GM20431 (cell line): ENCODE data around the gene PLXNA4.
"Not testable (repeated sequence)": the region's sequence is repeated elsewhere in the genome, so short reads cannot be mapped to it uniquely, and the experiment has no call there.

ENCODE experiments used
- in situ Hi-C: fragments of 300-500 bp; cut with MseI, MboI; formaldehyde crosslinking; loops from one replicate; pipeline ENCODE4 v1.15.0; 2020; ENCODE audit warnings: low sequenced_read_pairs; ENCODE audit not compliant: unreplicated experiment

Gene PLXNA4

DNA sequence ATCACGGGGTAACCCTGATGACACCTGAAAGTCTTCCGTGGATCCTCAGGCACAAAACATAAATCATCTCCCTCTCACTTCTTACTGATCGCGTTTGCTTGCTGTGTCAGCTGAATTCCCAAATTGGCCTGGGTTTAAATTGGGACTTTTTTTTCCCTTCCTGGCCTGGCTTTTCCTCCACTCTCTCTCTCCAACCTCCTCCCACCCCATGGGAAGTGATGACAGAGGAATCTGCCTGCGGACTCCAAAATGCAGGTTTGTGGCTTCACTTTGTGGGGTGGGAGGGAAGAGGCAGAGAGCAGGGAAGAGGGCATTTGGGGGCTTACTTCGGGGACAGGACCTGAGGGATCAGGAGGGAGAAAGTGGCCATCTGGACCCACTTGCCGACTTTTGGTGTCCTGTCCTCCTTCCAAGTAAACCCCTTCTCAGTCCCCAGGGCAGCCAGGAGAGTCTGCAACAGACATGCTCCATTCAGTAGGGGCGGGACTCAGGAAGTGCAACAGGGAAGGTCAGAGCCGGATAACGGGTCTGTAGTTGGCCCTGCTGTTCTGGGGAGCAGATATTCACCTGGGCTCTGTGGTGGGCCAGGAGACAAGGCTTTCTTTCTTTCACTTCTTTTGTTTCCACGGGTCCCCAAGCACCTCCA lies 172.7 kb downstream of the PLXNA4 start:
- in situ Hi-C loops, result no loop called here

DNA sequence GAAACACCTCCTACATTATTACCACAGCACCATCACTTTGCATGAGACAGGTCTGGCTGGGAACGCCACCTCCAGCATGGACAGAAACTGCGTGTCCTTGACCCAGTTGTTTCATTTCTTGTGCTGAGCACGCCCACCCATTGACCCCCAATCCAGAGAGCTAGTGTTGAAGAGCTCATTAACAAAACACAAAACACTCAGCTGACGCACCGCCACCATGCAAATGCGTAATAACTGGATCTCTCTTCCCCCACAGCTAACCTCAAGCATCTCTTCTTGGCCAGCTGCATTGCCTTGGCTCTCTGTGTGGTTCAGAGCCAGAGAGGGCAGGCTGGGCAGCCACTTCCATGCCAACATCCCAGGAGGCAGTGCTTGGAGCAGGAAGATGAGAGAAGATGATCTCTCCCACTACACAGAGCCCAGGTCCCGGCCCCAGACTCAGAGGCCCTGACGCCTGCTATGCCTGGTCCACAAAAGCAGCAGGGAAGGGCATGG lies 173.5 kb downstream of the PLXNA4 start:
- in situ Hi-C loops, result no loop called here

DNA sequence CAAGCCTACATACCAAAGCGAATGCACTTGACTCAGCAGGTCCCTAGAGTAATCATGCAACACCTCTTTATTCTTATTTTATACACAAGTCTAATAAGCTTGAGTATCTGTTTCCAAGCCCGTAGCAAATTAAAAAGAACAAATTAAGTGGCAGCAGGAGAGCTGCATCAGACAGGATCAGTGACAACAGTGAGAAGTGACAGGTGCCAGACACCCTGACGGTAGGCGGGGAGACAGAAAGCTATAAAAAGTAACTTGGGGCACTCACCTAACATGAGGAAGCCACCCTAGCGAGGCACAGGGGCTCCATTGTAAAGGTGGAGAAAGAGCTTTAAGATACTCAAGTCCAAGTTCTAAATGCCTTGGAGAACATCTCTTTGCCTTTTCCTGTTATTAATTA lies 174.2 kb downstream of the PLXNA4 start:
- in situ Hi-C loops, result no loop called here

DNA sequence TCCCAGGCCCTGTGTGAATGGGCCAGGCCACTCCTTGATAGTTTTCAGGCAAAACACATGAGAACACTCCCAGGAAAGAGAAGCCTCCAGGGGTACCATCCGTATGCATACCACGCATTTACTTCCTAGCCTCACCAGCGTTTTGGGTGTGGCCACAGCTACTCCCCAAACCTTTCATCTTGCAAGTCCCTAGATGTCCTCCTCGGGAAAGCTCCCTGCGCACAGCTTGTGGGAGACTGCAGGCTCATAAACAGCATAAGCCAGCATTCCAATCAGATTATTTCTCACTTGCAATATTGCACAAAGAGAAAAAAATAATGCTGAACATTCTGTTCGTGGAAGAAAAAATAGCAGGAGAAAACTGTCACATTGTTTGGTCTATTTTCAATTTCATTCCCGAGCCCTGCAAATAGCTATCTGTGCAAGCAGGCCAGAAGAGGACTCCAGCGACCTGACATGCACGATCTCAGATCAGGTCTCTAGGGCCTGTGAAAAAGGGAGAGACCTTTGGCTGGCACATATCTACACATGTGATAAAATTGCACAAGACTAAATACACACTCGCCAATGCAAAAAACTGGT lies 175.6 kb downstream of the PLXNA4 start:
- in situ Hi-C loops, result no loop called here

DNA sequence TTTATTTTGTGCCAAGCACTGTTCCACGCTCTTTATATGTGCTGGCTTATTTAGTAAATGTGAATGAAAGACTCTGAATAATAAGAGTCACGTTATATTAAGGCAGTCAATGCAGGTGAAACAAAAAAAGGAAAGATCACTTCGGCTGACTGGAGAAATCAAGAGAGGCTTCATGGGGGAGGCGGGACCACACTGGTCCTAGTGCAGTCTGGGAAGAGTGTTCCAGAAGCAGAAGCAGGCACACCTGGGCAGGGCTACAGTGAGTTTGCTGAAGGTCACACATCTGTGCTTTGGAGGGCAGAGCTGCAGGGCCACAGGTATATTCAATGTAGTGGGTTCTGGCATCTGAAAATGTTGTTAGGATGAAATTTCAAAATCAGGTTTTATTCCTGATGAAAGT lies 176.9 kb downstream of the PLXNA4 start:
- in situ Hi-C loops, result no loop called here

DNA sequence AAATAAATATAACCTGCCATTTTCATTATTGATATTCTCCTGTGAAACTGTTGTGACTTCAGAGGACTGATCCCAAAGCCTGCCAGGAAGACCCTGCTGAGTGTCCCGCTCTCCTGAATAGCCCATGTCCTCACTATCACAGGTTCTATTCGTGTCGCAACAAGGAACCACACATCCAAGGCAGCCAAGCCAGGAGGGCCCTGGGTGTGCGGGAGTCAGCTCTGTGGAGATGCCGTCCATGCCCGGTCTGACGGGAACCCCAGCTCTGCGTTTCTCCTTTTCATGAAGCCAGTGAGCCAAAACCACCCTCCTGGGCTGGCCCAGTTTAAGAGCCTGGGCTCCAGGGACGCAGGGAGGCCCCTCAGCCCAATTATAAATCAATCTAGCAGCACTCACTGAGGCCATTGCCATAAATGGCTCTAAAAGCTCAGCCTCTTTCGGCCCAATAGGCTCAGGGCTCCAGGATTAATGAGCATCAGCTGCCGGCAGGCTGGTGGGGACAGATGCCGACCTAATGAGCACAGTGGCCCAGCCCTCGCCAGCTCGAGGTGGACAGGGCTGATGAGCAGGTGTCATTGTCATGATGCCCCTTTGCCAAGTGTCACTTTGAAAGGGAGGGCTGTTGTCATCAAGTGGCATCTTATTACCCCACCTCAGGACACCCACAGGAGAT lies 177.9 kb downstream of the PLXNA4 start:
- in situ Hi-C loops, result no loop called here

DNA sequence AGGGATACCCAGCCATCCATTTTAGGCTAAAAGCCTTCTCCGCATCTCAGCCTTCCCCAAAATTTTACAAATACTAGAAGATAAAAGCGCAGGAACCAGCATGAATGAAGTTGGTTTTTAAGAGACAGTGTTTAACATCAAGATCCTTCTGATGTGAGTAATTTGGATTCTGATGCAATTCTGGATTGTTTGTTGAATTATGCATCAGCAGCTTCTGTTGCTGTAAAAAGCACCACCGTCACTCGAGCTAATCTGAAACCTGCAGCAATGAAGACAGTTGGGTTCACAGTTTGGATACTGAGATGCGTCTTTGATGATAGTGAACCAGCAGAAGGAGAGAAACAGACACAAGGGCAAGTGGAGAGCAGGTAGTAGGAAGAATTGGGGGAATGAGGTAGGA lies 179.2 kb downstream of the PLXNA4 start:
- in situ Hi-C loops, result no loop called here

DNA sequence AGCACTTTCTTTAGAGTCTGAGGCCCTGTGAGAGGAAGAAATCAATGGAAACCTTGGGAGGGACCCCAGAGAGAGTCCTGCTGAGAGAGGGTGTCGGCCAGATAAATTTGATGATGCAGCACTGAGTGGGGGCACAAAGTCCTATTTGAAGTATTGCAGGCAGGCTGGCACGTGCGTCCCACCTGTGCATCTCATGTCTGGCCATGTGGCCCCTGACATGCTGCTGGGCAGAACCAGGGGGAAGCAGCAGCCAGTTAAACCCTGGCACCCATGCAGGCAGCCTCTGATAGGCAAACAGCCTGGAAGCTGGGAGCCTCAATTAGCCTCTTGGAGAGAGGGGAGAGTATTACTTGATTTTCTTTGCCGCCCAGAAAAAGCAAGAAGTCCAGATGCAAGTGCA lies 180.9 kb downstream of the PLXNA4 start:
- in situ Hi-C loops, result no loop called here

DNA sequence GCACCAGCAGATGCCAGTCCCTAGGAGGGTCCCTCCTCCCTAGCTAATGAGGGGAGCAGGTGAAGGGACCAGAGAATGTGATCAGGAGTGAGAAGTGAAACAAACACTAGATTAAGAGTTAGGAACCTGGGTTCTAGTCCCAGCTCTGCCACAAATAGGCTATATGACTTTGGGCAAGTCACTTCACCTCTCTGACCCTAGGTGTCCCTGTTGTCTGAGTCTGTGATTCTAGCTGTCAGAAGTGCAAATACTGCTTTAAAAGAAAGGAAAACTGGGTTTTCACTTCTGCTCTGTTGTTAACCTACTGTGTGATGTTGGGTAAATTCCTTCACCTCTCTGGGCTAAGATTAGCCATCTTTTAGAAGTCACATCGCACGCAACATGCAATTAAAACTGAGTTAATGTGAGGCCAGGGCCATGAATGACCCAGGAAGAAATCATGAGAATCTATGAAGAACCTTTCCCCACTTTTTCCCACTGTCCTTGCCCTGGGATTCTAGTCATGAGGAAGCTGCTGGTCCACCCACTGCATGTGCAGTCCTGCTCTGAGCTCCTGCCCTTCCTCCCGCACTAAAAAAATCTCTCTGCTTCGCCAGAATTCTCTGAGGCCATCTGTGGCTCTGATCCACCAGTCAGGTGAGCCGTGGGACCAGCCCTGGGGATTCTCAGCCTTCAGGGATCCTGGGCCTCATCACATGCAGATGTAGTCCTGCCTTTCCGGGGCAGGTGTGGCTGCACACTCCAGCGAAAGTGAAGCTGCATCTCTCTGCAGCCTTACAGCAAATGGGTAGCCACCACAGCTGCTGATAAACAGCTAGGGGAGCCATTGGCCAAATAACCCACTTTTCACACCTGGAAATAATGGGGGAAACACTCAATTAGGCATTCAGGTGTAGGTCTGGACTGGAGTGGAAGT lies 181.7 kb downstream of the PLXNA4 start:
- in situ Hi-C loops, result no loop called here

DNA sequence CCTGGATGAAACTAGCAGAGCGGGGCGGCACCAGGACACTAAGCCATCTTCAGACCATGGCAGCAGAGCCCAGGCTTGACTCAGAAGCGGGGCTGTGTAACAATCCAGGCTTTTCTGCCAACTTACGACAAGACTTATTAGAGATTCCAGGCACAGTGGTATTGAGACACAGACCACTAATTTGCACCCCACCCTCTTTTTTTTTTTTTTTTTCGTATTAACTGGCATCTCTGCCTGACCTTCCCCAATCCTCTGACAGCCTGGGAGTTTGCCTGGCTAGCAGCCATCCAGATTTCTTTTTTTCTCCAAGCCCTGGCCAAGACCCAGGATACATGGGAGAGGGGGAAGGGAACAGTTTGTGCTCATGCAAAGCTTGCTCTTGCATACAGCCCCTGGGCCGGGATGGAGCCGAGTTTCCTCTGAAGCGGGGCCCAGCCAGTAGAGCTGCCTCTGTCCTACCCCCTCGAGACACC lies 182.4 kb downstream of the PLXNA4 start:
- in situ Hi-C loops, result no loop called here

DNA sequence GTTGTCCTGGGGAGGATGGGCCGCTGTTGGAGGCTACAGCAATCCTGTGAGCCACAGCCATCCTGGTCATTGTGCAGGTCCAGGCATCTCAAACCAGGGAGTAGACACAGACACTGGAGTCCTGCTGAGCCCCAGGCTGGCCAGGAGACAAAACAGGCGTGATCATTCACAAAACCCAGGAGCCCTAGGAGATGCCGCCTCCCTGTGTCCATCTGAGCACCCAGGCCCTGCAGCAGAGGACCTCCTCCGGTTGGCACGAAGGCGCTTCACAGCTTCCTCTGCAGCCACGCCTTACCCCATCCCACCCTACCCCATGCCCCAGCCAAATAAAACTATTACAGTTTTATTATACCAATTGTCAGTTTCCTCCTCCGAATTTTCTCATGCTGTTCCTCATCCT lies 183.6 kb downstream of the PLXNA4 start:
- in situ Hi-C loops, result no loop called here

DNA sequence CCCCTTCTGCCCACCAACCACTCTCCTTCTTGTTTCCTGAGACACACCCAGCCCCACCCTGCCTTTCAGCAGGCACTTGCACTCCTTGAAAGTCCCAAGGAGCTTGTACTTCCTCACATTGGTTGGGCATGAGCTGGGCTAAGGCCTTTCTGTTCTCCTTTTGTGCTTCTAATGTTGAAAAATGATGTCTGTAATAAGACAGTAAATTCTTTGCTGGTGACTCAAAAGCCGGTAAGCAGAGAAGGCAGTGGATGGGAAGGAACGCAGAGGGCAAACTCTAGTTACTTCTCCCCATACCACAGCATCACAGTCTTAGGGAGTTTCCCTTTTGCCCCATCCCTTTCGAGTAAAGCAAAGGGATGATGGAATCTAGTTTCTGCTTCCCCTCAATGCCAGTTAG lies 185.6 kb downstream of the PLXNA4 start:
- in situ Hi-C loops, result no loop called here

DNA sequence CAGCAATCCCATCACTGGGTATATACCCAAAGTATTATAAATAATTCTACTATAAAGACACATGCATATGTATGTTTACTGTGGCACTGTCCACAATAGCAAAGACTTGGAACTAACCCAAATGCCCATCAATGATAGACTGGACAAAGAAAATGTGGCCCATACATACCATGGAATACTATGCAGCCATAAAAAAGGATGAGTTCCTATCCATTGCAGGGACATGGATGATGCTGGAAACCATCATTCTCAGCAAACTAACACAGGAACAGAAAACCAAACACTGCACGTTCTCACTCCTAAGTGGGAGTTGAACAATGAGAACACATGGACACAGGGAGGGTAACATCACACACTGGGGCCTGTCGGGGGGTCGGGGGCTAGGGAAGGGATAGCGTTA lies 186.2 kb downstream of the PLXNA4 start:
- in situ Hi-C loops, result not testable (repeated sequence)

DNA sequence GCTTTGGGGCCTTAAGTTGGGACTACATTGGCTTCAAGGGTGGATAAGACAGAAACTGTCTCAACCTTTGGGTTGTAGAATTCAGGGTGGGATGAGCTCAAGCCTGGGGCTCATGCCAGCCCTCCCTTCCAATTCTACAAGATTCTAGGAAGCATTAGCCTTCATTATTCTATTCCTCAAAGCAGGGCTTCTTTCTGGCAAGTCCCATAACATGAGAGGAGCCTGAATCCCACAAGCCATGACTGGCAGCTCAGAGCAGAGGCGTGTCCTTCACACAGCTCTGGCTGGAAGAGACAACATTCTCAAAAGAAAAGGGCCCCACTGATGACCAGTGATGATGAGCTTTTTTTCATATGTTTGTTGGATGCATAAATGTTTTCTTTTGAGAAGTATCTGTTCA lies 187.6 kb downstream of the PLXNA4 start:
- in situ Hi-C loops, result no loop called here

DNA sequence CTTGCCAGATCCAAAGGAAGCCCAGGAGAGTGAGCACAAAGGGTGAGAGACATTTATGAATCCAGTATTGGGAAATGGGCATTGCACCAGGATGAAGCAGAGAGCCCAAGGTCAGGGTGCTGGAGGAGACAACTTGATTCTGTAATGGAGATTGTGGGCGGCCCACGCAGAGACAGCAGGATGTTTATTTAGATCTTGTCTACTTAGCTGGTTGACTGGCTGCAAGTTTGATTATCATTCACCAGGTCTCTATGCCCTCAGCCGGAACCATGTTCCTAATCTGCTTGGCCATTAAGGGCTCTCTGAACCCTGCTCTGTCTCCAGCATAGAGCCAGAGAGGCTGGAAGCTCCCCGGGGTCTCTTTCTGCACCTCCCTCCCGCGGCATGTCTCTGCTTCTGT lies 188.7 kb downstream of the PLXNA4 start:
- in situ Hi-C loops, result no loop called here

DNA sequence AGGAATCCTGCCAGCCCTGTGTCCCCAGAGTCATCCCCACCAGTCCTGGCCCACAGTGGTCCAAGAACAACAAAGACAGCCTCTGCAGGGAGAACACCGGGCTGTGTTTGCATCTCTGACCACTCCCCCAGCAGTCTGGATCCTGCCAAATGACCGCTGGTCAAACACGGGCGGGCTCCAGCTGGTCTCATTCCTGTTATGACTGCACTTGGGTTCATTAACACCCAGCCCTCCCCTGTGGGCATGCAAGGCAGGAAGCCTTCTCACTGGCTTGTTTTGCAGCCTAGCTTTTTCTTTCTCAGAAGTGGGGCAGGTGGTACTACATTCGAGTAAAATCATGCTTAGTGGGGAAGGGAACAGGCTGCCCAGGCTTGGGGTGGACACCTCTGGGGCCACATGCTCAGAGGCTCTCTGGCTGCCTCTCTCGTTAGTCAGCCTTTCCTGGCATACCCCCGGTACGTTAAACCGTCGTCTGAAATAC lies 190.0 kb downstream of the PLXNA4 start:
- in situ Hi-C loops, result no loop called here

DNA sequence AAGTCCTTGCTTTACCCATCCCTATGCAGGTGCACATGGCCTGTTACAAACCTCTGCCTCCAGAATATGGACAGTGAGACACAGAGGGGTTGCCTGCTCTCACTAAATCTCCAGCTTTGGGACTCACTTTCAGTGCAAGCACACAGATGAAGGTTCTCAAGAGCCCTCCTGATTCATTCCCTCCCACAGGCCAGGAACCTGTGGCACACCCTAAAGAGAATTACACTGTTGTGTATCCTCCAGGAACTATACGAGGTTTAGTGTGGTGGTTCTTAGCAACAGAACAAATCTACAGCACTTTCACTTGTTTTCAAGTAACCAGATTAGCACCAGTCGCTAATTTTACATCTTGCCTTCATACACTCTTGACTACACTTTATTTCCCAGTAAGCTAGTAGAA lies 192.3 kb downstream of the PLXNA4 start:
- in situ Hi-C loops, result no loop called here

DNA sequence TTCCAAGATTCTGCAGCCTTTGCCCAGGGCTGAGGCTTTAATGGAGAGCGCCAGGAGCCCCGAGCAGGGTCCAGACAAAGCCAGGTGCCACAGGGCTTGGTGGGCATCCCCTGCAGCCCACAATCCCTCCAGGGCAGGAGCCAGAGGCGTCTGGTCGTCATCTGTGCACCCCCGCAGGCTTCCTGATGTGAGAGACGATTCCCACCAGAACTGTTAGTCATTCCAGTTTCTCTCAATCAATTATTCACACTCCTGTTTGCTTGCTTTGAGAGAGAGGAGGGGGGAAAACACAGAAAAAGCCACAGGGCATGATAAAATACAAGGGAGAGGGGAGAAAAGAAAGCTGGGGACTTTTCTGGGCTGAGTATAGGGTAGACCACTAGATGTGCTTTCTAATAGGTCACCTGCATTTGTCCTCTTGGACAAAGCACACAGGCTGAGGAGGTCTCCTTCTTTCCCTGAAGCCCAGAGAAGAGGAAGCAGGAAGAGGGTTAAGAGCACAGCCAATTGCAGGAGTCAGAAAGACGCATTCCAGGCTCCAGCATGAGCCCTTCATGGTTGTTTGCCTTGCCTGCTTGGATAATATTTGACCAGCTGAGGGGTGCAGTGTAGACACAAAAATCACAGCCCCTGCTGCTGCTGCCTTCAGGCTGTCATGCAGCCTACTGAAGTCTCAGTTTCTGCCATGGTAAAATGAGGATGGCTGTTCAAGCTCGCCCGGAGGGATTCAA lies 194.4 kb downstream of the PLXNA4 start:
- in situ Hi-C loops, result no loop called here

DNA sequence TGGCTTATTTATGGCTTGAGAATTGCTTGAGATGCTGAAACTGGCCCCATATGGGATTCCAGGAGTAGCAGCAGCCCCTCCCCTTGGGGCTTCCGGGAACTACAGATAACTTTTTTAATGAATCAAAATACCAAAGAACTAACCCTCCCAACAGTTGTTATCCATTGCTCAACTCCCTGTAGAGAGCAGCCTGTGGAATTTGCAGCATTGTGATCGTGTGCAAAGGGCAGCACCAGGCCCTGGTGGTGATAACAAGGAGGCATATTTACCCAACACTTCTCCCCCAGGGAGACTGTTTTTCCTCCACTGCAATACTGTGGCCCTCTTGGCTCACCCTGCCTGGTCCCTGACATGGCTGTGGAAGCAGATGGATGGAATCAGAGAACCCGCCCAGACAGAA lies 196.2 kb downstream of the PLXNA4 start:
- in situ Hi-C loops, result no loop called here

DNA sequence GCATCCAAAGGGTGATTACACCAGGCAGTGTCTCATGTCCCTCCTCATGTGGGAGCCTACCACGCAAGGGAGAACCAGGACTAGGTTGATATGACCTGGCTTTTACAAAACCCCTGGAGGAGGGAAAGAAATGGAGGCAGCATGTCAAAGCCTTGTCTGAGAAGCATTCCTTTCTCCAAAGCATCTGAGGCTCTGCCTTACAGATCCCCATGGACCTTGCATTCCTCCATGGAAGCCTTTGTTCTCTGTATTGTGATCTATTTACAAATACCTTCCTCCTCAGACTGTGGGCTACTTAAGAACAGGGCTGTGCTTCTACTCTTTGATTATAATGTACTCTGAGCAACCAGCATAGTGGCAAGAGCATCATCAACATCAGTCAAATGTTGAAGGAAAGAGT lies 197.0 kb downstream of the PLXNA4 start:
- in situ Hi-C loops, result no loop called here
